DLD1 (cell line): ENCODE measurements around the gene CHTF18.

Experiments
- in situ Hi-C: cut with HindIII; loops from 2 replicates; pipeline ENCODE4 v1.10.0; 2017; ENCODE audit warnings: low sequenced_read_pairs

Gene CHTF18

GRCh38 chr16:790086-790485, 1.7 kb downstream of the CHTF18 start:
- in situ Hi-C loops, result no loop called here

GRCh38 chr16:791131-791530, 2.7 kb downstream of the CHTF18 start:
- in situ Hi-C loops, result no loop called here

GRCh38 chr16:792221-792995, 4.0 kb downstream of the CHTF18 start:
- in situ Hi-C loops, result no loop called here

- in situ Hi-C loops, result no loop called here
Measured at GRCh38 chr16:793414-793813, 5.0 kb downstream of the CHTF18 start.

GRCh38 chr16:794091-794822, 5.8 kb downstream of the CHTF18 start:
- in situ Hi-C loops, result no loop called here

- in situ Hi-C loops, result no loop called here
Measured at GRCh38 chr16:794853-795466, 6.5 kb downstream of the CHTF18 start.

- in situ Hi-C loops, result no loop called here
Measured at GRCh38 chr16:795580-796229, 7.3 kb downstream of the CHTF18 start.

- in situ Hi-C loops, result no loop called here
Measured at GRCh38 chr16:796296-797119, 8.1 kb downstream of the CHTF18 start.

GRCh38 chr16:797120-797420, 8.7 kb downstream of the CHTF18 start:
- in situ Hi-C loops, result no loop called here

- in situ Hi-C loops, result no loop called here
Measured at GRCh38 chr16:797686-798085, 9.3 kb downstream of the CHTF18 start.

- in situ Hi-C loops, result no loop called here
Measured at GRCh38 chr16:798666-799065, 10.2 kb downstream of the CHTF18 start.

- in situ Hi-C loops, result no loop called here
Measured at GRCh38 chr16:799111-799947, 10.9 kb downstream of the CHTF18 start.

- in situ Hi-C loops, result no loop called here
Measured at GRCh38 chr16:799948-800833, 11.8 kb downstream of the CHTF18 start, which contains the start of gene GNG13. GNG13 (minus strand) TSS chr16:800734; CDS start chr16:799077, 1,657 bp downstream.

- in situ Hi-C loops, result no loop called here
Measured at GRCh38 chr16:800834-801511, 12.6 kb downstream of the CHTF18 start.

GRCh38 chr16:801584-802363, 13.4 kb downstream of the CHTF18 start:
- in situ Hi-C loops, result no loop called here

- in situ Hi-C loops, result no loop called here
Measured at GRCh38 chr16:802461-802860, 14.0 kb downstream of the CHTF18 start.
